ENCODE data around the gene PIGM.
"Not testable (repeated sequence)": the region's sequence is repeated elsewhere in the genome, so short reads cannot be mapped to it uniquely, and the experiment has no call there.

The PIGM gene

GRCh38 chr1:160058087-160058486, 26.3 kb upstream of the PIGM start:
- no peak for DNase-seq

DNA sequence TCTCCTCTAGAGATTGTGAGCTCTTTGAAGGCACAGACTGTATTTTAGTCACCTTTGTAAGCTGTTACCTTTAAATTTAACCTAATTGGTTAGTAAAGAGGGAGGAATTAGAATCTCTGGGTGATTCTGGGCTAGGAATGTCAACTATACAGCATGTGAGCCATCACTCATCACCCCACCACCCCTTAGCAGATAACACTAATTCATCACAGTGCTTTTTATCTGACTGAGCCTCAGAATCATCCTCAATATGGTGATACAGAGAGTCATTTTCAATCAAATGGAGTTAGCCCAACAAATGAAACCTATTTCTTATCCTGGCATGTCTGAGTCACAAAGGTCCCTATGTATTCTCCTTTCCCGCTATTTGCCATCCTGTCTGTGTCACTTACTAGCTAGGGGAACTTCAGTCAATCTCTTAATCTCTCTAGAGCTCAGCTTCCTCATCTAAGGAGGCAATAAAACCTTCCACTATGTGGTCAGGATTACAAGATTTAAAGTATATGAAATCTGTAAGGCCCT, 24.9 kb upstream of the PIGM start:
- no peak for DNase-seq

DNA sequence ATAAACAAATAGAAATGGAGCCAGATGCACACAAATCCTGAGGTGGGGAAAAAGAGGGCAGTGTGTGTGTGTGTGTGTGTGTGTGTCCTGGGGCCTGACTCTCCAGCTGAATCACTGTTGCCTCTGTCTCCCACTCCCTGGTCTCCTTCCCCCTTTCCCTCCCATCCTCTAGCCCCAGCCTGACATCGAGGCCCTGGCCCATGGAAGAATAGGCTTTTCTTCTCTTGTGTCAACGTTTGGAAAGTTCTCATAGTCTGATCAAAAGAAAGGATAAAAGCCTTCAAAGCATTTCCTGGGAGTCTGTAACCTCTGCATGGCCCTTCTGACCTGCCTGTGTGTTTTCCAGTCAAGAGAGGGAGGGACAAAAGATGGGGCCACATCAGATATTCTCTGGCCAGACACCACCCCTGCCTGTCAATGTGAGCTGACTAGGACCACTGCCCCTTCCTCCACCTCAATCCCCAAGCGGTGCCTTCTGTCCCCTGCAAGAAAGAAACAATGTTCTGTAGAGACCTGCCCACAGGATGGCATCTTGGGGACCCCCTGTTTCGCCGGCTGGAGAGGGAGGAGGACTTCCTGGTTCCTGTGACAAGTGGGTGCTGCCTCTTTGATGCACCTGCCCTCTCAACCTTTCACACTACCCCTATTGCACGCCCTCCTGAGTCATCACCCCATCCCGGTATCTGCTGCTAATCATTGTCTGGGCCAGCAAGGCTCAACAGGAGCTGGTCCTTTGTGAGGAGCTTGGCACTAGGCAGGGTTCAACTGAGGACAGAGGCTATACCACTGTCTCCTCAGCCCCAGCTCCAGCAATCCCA, 22.0 kb upstream of the PIGM start:
- no peak for DNase-seq

DNA sequence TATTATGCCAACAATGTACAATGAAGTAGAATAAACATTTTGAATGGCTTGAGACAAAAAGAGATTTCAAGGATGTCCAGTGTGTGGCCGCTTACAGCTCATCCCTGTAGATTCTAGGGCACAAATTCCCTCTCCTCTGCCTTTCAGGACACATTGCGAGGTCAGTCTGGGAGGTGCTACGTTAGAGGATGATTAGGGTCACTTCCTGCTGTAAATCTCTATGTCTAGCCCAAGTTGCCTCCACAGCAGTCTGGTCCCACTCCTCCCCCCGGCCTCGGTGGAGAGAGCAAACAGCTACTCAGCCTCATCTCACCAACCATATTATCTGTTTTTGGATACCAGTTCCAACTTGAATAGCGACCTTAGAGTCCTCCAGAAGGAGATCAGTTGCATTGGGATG, 21.1 kb upstream of the PIGM start:
- no peak for DNase-seq

DNA sequence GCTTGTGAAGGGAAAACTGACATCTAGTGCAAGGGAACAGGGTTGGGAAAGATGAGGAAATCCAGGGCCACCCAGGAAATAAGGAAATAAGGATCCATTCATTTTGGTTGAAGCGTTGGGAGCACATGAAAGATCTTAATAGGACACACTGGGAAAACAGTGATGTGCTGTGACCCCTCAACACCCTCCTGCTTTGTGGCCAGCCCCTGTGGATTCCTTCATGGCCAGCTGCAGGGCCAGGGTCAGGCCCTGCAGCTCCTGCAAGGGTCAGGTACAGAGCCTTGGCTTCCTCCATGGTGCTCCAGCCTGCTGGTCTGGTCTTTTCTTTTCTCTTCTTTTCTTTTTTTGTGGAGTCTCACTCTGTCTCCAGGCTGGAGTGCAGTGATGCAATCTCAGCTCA, 18.8 kb upstream of the PIGM start:
- no peak for DNase-seq

- DNase-seq, result not testable (repeated sequence)
These were observed 18.4 kb upstream of the PIGM start for GRCh38 chr1:160050182-160050581.

GRCh38 chr1:160049101-160049500, 17.3 kb upstream of the PIGM start:
- no peak for DNase-seq

- DNase-seq, result no peak
These were observed 16.5 kb upstream of the PIGM start for GRCh38 chr1:160048335-160048734.

GRCh38 chr1:160047111-160047991, 15.6 kb upstream of the PIGM start:
- no peak for DNase-seq

DNA sequence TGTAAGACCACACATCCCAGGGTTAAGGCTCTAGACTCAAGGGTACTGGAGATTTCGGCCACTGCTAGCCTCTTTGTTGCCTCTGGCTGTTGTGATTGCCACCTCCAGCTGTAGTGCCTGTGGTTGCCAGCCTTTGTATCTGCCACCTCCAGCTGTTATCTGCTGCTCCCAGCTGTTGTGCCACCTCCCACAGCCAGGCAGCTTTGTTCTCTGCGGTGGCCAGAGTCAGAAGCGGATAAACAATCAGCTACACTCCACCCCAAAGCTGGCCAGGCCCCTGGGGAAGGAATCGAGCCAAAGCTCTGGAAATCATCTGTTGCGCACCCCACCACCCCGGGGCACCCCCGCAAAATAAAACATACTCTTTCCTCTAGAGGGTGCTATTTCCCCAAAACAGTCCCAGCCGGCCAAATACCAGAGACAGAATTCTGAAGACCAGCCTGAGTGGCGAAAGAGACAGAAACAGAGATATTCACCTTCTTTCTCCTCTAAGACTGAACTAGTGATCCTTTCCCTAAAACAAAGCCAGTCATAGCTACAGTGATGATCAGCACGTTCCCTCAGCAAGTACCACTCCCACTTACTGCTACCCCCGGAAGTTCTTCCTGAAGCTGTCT, 14.8 kb upstream of the PIGM start:
- peak; percentile 27 for DNase-seq

- DNase-seq, result no peak
These were observed 13.9 kb upstream of the PIGM start for GRCh38 chr1:160045653-160046052.

DNA sequence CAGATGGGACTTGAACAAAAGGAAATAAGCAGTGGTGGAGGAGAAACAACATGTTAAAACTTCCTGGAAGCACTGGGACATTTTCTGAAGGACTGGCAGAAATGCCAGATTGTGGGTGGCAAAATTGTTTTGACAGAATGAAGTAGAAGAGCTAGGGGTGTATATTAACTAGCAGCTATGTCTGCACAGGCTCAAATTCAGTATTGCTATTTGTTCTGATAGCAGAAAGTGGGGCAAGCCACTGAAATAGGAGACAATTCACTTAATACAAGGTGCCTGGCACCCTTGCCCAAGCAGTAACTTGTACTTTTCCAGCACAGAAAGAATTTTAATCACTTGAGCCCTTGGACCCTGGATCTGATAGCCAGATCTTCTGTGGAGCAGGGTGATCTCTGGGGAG, 11.8 kb upstream of the PIGM start:
- no peak for DNase-seq

- DNase-seq, result no peak
These were observed 8.7 kb upstream of the PIGM start for GRCh38 chr1:160040476-160040875.

DNA sequence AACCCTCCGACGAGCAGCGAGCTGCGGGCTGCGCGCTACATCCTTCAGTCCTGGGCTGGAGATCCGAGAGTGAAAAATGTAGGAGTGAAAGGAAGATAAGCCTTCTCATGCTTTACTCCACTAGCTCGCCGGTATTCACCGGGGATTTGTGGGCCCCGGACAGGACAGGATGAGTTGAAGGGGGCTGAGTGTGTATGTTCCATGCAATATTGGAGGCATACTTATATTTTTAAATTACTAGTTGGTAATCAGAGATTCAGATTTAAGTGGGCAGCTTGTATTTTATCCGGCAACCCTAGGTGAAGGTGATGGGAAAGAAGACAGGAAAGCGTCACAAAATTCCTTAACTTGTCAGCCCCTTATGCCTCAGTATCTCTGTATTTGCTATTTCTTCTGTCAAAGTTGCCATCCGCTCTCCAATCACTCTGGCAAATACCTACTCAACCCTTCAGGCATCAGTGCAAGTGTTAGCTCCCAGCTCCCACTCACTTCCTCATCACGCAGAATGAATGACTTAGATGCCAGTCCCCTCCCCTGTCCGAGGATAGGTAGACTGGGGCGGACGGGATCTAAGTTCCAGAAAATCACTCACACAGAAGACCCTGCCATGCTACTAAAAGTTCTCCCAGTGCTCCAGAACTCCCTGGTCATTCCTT, 503 bp upstream of the PIGM start:
- no peak for DNase-seq

- DNase-seq, result no peak
These were observed 979 bp downstream of the PIGM start for GRCh38 chr1:160030657-160031364.

DNA sequence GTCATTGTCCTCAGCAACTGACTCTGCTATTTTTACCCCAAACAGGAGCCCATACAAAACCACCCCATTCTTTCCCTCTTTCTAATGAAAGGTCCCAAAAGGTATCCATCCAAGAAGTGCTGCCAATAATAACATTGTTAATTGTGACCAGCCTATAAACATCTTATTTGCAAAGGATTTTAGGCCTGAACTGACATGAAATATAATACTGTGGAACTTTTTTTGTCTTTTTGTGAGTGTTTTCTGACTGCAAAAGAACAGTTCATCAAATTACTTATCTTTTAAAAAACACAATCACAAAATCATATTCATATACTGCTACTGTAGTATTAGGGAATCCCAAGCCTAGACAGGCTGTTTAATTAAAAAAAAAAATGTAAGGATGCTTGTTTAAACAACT, 3.4 kb downstream of the PIGM start:
- no peak for DNase-seq

DNA sequence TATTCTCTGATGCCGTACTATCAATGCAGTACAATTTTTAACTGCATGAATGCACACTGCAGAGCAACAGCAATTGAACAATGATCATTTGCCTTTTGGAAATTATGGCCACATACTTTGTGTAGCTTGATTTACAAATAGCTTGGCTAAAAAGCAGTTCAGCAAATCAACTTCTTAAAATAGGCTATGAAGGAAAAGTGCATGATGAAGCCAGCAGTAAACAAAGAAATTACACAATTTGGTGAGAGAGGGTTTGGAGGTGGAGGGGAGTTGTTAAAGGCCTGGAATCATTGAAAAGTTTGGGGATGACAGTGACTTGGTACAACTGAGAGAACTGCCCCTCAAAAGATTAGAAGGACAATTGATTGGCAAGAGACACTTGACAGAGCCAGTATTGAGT, 6.5 kb downstream of the PIGM start:
- no peak for DNase-seq

GRCh38 chr1:160024195-160024905, 7.4 kb downstream of the PIGM start:
- DNase-seq, result no peak

GRCh38 chr1:160022330-160023310, 9.2 kb downstream of the PIGM start:
- DNase-seq, result no peak

DNA sequence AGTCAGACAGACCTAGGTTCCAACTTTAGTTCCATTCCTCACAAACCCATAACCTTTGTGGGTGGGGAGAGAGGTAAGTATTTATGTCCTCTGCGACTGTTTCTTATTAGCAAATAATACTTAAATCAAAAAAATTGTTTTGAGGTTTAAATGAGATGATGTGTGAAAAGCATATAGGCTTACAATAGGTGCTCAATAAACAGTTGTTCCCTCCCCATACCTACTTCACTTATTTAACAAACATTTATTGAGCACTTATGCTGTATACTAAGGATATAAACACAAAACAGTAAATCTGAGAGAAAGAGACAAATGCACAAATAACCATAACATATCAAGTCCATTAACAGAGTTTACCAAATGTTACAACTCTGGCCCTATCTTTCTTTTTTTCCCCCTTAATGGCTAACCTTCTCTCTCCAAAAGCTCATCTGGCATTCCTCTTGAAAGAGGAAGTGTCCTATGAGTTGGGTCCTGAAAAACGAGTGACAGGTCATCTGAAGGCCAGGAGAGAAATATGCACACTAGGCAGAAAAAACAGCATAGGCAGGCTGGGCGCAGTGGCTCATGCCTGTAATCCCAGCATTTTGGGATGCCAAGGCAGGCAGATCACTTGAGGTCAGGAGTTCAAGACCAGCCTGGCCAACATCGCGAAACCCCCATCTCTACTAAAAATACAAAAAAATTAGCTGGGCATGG, 10.3 kb downstream of the PIGM start:
- DNase-seq, result no peak

Measured in activated CD4-positive, alpha-beta T cell treated with anti-CD3 and anti-CD28 coated beads, Interleukin-2, amount 50 U/mL, for 1 hour (primary cell).